ENCODE results near the gene CHDH. TPM values are rescaled to one million over a fixed set of nuclear protein-coding genes. Genes with fewer than 3 reads are reported as not detected.

CHDH gene
- polyA plus RNA-seq, 4 donors: 2.2 to 17.9 (median 7.9) TPM

GRCh38 chr3:53775834-53776251, 70.4 kb downstream of the CHDH start:
- FAIRE-seq: no peak
- WGBS, 3 donors: 83 to 89% (median 87%) methylated on average over 5 of the region's 5 CpGs

GRCh38 chr3:53775018-53775417, 71.2 kb downstream of the CHDH start:
- FAIRE-seq (no peak), DNase-seq (no peak)
- H3K27ac ChIP-seq (ENCODE audit: low read depth in 1 of 3, low read length in 2 of 3): no peak overlapping the region
- peaks cover 0 to 4% (median 0%) of the 10 kb centered on the region in 3 donors for H3K4me1 ChIP-seq (ENCODE audit: control insufficient read depth in 3 of 3, insufficient read depth in 2 of 3, low read depth in 1 of 3, low read length in 2 of 3)
- H3K9me3 ChIP-seq (ENCODE audit: control insufficient read depth in 2 of 2, insufficient read depth in 1 of 2, low read depth in 1 of 2, low read length in 1 of 2): no peaks in the 10 kb centered on the region
- WGBS, 3 donors: 81 to 83% (median 83%) methylated on average over 5 of the region's 5 CpGs
- H3K27me3 ChIP-seq (ENCODE audit: control insufficient read depth in 3 of 3, insufficient read depth in 3 of 3, low read length in 3 of 3): no peaks in the 10 kb centered on the region
- H3K4me3 ChIP-seq (ENCODE audit: low read depth in 1 of 3, low read length in 3 of 3): no peak overlapping the region
- peaks cover 0 to 57% (median 0%) of the 10 kb centered on the region in 3 donors for H3K36me3 ChIP-seq (ENCODE audit: control insufficient read depth in 3 of 3, insufficient read depth in 2 of 3, low read depth in 1 of 3, low read length in 3 of 3)

More at GRCh38 chr3:53775834-53776251, 70.4 kb downstream of the CHDH start:
- H3K9me3 ChIP-seq (ENCODE audit: control insufficient read depth in 2 of 2, insufficient read depth in 1 of 2, low read depth in 1 of 2, low read length in 1 of 2): no peaks in the 10 kb centered on the region
- H3K36me3 ChIP-seq (ENCODE audit: control insufficient read depth in 3 of 3, insufficient read depth in 2 of 3, low read depth in 1 of 3, low read length in 3 of 3): peaks cover 0 to 59% (median 0%) of the 10 kb centered on the region in 3 donors
- no peak for DNase-seq
- H3K4me3 ChIP-seq (ENCODE audit: low read depth in 1 of 3, low read length in 3 of 3): no peak overlapping the region
- H3K27ac ChIP-seq (ENCODE audit: low read depth in 1 of 3, low read length in 2 of 3): no peak overlapping the region
- peaks cover 0 to 4% (median 0%) of the 10 kb centered on the region in 3 donors for H3K4me1 ChIP-seq (ENCODE audit: control insufficient read depth in 3 of 3, insufficient read depth in 2 of 3, low read depth in 1 of 3, low read length in 2 of 3)
- H3K27me3 ChIP-seq (ENCODE audit: control insufficient read depth in 3 of 3, insufficient read depth in 3 of 3, low read length in 3 of 3): no peaks in the 10 kb centered on the region

GRCh38 chr3:53774414-53774813, 71.8 kb downstream of the CHDH start:
- Histone ChIP-seq H3K27me3 (ENCODE audit: control insufficient read depth in 3 of 3, insufficient read depth in 3 of 3, low read length in 3 of 3) (no peaks in the 10 kb centered on the region), H3K4me3 (ENCODE audit: low read depth in 1 of 3, low read length in 3 of 3) (no peak overlapping the region), H3K27ac (ENCODE audit: low read depth in 1 of 3, low read length in 2 of 3) (no peak overlapping the region), H3K9me3 (ENCODE audit: control insufficient read depth in 2 of 2, insufficient read depth in 1 of 2, low read depth in 1 of 2, low read length in 1 of 2) (no peaks in the 10 kb centered on the region), H3K36me3 (ENCODE audit: control insufficient read depth in 3 of 3, insufficient read depth in 2 of 3, low read depth in 1 of 3, low read length in 3 of 3) (peaks cover 0 to 56% (median 0%) of the 10 kb centered on the region in 3 donors), H3K4me1 (ENCODE audit: control insufficient read depth in 3 of 3, insufficient read depth in 2 of 3, low read depth in 1 of 3, low read length in 2 of 3) (peaks cover 0 to 4% (median 0%) of the 10 kb centered on the region in 3 donors)
- FAIRE-seq (no peak), DNase-seq (no peak)
- 51 to 75% (median 61%) methylated on average over 8 of the region's 8 CpGs for WGBS, 3 donors

- DNase-seq: peak in 1 of 2 donors; percentile 20
- no peaks in the 10 kb centered on the region for H3K9me3 ChIP-seq (ENCODE audit: control insufficient read depth in 2 of 2, insufficient read depth in 1 of 2, low read depth in 1 of 2, low read length in 1 of 2)
- FAIRE-seq: no peak
- WGBS, 3 donors: 62 to 83% (median 75%) methylated on average over 10 of the region's 10 CpGs
- peaks cover 0 to 4% (median 0%) of the 10 kb centered on the region in 3 donors for H3K4me1 ChIP-seq (ENCODE audit: control insufficient read depth in 3 of 3, insufficient read depth in 2 of 3, low read depth in 1 of 3, low read length in 2 of 3)
- no peak overlapping the region for H3K4me3 ChIP-seq (ENCODE audit: low read depth in 1 of 3, low read length in 3 of 3)
- H3K27me3 ChIP-seq (ENCODE audit: control insufficient read depth in 3 of 3, insufficient read depth in 3 of 3, low read length in 3 of 3): no peaks in the 10 kb centered on the region
- no peak overlapping the region for H3K27ac ChIP-seq (ENCODE audit: low read depth in 1 of 3, low read length in 2 of 3)
- H3K36me3 ChIP-seq (ENCODE audit: control insufficient read depth in 3 of 3, insufficient read depth in 2 of 3, low read depth in 1 of 3, low read length in 3 of 3): peaks cover 0 to 58% (median 0%) of the 10 kb centered on the region in 3 donors
Observed at GRCh38 chr3:53773611-53774368, 72.4 kb downstream of the CHDH start.

DNA sequence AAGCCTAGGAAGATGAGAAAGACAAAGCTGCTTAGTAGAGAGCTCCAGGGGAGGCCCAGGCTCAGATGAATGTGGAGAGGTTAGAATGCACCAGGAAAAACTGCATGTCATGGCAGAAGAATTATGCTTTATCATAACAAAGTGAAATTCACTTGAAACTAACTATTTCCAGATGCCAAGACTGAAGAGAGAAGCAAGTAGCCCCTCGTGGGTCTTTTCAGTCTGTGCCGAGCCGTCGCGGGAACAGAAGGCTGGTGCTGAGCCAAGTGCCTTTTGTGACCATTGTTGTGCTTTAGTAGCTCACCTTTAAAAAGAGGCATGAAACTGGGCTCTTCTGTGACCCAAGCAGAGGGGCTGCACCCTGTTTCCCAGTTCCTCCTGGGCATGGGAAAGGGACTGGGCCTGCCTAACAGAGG, 73.2 kb downstream of the CHDH start:
- Histone ChIP-seq H3K4me3 (ENCODE audit: low read depth in 1 of 3, low read length in 3 of 3) (no peak overlapping the region), H3K27me3 (ENCODE audit: control insufficient read depth in 3 of 3, insufficient read depth in 3 of 3, low read length in 3 of 3) (no peaks in the 10 kb centered on the region), H3K9me3 (ENCODE audit: control insufficient read depth in 2 of 2, insufficient read depth in 1 of 2, low read depth in 1 of 2, low read length in 1 of 2) (no peaks in the 10 kb centered on the region), H3K36me3 (ENCODE audit: control insufficient read depth in 3 of 3, insufficient read depth in 2 of 3, low read depth in 1 of 3, low read length in 3 of 3) (peaks cover 0 to 60% (median 0%) of the 10 kb centered on the region in 3 donors), H3K27ac (ENCODE audit: low read depth in 1 of 3, low read length in 2 of 3) (no peak overlapping the region), H3K4me1 (ENCODE audit: control insufficient read depth in 3 of 3, insufficient read depth in 2 of 3, low read depth in 1 of 3, low read length in 2 of 3) (peaks cover 0 to 4% (median 0%) of the 10 kb centered on the region in 3 donors)
- no peak for FAIRE-seq
- no peak for DNase-seq
- 74 to 88% (median 83%) methylated on average over 5 of the region's 5 CpGs for WGBS, 3 donors

GRCh38 chr3:53772562-53772961, 73.7 kb downstream of the CHDH start:
- Histone ChIP-seq H3K4me3 (ENCODE audit: low read depth in 1 of 3, low read length in 3 of 3) (no peak overlapping the region), H3K27ac (ENCODE audit: low read depth in 1 of 3, low read length in 2 of 3) (no peak overlapping the region), H3K36me3 (ENCODE audit: control insufficient read depth in 3 of 3, insufficient read depth in 2 of 3, low read depth in 1 of 3, low read length in 3 of 3) (peaks cover 0 to 59% (median 0%) of the 10 kb centered on the region in 3 donors), H3K27me3 (ENCODE audit: control insufficient read depth in 3 of 3, insufficient read depth in 3 of 3, low read length in 3 of 3) (no peaks in the 10 kb centered on the region), H3K9me3 (ENCODE audit: control insufficient read depth in 2 of 2, insufficient read depth in 1 of 2, low read depth in 1 of 2, low read length in 1 of 2) (no peaks in the 10 kb centered on the region), H3K4me1 (ENCODE audit: control insufficient read depth in 3 of 3, insufficient read depth in 2 of 3, low read depth in 1 of 3, low read length in 2 of 3) (peaks cover 0 to 4% (median 0%) of the 10 kb centered on the region in 3 donors)
- 83 to 94% (median 93%) methylated on average over 14 of the region's 14 CpGs for WGBS, 3 donors
- DNase-seq: no peak
- no peak for FAIRE-seq

DNA sequence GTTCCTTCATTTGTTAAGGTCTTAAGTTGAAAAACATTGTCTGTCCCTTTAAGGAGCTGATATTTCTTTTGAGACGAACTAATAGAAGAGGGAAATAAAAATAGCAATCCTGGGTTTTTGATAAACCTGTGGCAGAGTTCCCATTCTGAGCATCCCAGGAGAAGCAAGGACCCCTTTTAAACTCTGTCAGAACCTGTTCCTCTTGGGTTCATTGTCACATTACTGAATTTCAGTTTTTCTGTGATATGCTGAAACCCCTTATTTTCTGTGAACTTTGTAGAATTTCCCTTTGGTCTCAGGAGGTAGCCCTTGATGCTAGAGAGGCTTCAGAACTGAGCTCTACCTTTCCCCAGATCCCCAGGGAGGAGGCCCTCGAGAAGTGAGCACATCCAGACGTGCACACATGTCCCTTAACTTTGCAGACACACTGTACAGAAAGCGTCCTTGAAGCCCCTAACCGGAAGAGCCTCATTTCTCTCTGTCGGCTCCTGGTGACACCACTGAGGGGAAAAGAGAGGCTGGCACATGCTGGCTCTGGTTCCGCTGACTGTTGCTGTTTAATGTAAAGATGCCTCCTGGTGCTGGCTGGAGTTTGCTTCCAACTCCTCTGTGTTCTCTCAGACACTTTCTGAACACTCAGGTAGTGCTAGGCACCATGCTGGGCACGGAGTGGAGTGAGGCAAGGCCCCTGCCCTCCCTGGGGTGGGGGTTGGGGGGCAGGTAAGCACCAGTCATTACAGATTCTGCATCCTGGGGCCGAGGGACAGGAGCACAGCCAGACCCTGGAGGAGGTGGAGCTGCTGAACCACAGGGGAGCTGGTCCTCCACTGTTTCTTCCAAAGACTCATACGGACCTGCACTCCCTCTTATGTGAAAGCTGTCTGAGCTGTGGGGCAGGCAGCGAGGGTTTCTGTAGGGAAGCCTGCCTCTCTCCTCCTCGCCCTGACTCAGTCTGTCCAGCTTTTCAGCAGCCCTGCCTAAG, 77.5 kb downstream of the CHDH start:
- no peak overlapping the region for H3K27ac ChIP-seq (ENCODE audit: low read depth in 1 of 3, low read length in 2 of 3)
- H3K27me3 ChIP-seq (ENCODE audit: control insufficient read depth in 3 of 3, insufficient read depth in 3 of 3, low read length in 3 of 3): no peaks in the 10 kb centered on the region
- peaks cover 0 to 62% (median 0%) of the 10 kb centered on the region in 3 donors for H3K36me3 ChIP-seq (ENCODE audit: control insufficient read depth in 3 of 3, insufficient read depth in 2 of 3, low read depth in 1 of 3, low read length in 3 of 3)
- 64 to 84% (median 79%) methylated on average over 12 of the region's 12 CpGs for WGBS, 3 donors
- peaks cover 0 to 4% (median 0%) of the 10 kb centered on the region in 3 donors for H3K4me1 ChIP-seq (ENCODE audit: control insufficient read depth in 3 of 3, insufficient read depth in 2 of 3, low read depth in 1 of 3, low read length in 2 of 3)
- no peak for FAIRE-seq
- no peaks in the 10 kb centered on the region for H3K9me3 ChIP-seq (ENCODE audit: control insufficient read depth in 2 of 2, insufficient read depth in 1 of 2, low read depth in 1 of 2, low read length in 1 of 2)
- no peak for DNase-seq
- H3K4me3 ChIP-seq (ENCODE audit: low read depth in 1 of 3, low read length in 3 of 3): no peak overlapping the region

DNA sequence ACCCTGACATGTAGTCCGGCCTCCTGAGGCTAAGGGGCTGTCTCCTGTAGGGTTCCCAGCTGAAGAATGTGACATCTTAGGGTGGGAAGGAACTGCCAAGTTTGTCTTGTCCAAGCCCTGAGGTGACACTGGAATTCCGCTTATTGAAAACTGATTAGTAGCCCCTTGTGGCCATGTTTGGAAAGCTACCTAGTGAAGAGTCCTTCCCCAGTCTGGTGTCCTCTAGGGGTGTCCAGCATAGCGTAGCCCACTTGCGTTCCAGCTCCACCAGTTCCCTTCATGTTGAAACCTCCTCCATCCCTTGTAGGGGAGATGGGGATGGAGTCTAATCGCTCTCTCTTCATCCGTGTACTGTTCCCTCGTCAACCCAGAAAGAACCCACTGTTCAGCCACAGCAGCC, 79.5 kb downstream of the CHDH start:
- Histone ChIP-seq H3K27me3 (ENCODE audit: control insufficient read depth in 3 of 3, insufficient read depth in 3 of 3, low read length in 3 of 3) (no peaks in the 10 kb centered on the region), H3K9me3 (ENCODE audit: control insufficient read depth in 2 of 2, insufficient read depth in 1 of 2, low read depth in 1 of 2, low read length in 1 of 2) (no peaks in the 10 kb centered on the region), H3K36me3 (ENCODE audit: control insufficient read depth in 3 of 3, insufficient read depth in 2 of 3, low read depth in 1 of 3, low read length in 3 of 3) (peaks cover 0 to 62% (median 2%) of the 10 kb centered on the region in 3 donors), H3K27ac (ENCODE audit: low read depth in 1 of 3, low read length in 2 of 3) (no peak overlapping the region), H3K4me3 (ENCODE audit: low read depth in 1 of 3, low read length in 3 of 3) (no peak overlapping the region), H3K4me1 (ENCODE audit: control insufficient read depth in 3 of 3, insufficient read depth in 2 of 3, low read depth in 1 of 3, low read length in 2 of 3) (no peaks in the 10 kb centered on the region)
- DNase-seq: no peak
- WGBS, 3 donors: 90 to 94% (median 92%) methylated on average over 7 of the region's 7 CpGs
- FAIRE-seq: no peak

Measured in small intestine (tissue), 7 donors.